Duodenal mucosa (tissue), 2 donors: ENCODE data around the gene HADH.
"Not testable (repeated sequence)": the region's sequence is repeated elsewhere in the genome, so short reads cannot be mapped to it uniquely, and the experiment has no call there.

ENCODE experiments used
- H3K27ac ChIP-seq: one replicate; pipeline ENCODE4 v1.7.0; 2013; ENCODE audit warnings: low read depth, low read length
- H3K27me3 ChIP-seq, 2 donors: one replicate each; pipeline ENCODE4 v1.7.0; 2013; ENCODE audit warnings: low read length in 2 of 2, control low read depth in 1 of 2; ENCODE audit not compliant: insufficient read depth in 2 of 2, control insufficient read depth in 1 of 2
- H3K36me3 ChIP-seq, 2 donors: one replicate each; pipeline ENCODE4 v1.7.0; 2013; ENCODE audit warnings: low read length in 2 of 2, control low read depth in 1 of 2; ENCODE audit not compliant: insufficient read depth in 2 of 2, control insufficient read depth in 1 of 2
- H3K4me1 ChIP-seq, 2 donors: one replicate each; pipeline ENCODE4 v1.7.0; 2013; ENCODE audit warnings: low read length in 2 of 2, control low read depth in 1 of 2; ENCODE audit not compliant: insufficient read depth in 2 of 2, control insufficient read depth in 1 of 2
- H3K4me3 ChIP-seq, 2 donors: one replicate each; pipeline ENCODE4 v1.7.0; 2013; ENCODE audit warnings: low read length in 2 of 2, low read depth in 1 of 2
- H3K9ac ChIP-seq, 2 donors: one replicate each; pipeline ENCODE4 v1.7.0; 2013; ENCODE audit warnings: low read length in 2 of 2, low read depth in 1 of 2
- H3K9me3 ChIP-seq, 2 donors: one replicate each; pipeline ENCODE4 v1.7.0; 2013; ENCODE audit warnings: low read length in 2 of 2, control low read depth in 1 of 2; ENCODE audit not compliant: control insufficient read depth in 1 of 2

Gene HADH

GRCh38 chr4:108007984-108008383 is 18.3 kb downstream of the HADH start:
- Histone ChIP-seq H3K9me3 (no peaks in the 10 kb centered on the region), H3K27me3 (no peaks in the 10 kb centered on the region), H3K36me3 (peaks cover 0 to 13% of the 10 kb centered on the region in 2 donors), H3K9ac (no peak overlapping the region), H3K4me1 (no peaks in the 10 kb centered on the region), H3K27ac (no peak overlapping the region), H3K4me3 (no peak overlapping the region)

GRCh38 chr4:108008721-108009120 is 19.0 kb downstream of the HADH start:
- Histone ChIP-seq H3K4me3 (no peak overlapping the region), H3K9me3 (no peaks in the 10 kb centered on the region), H3K27ac (no peak overlapping the region), H3K4me1 (no peaks in the 10 kb centered on the region), H3K9ac (no peak overlapping the region), H3K36me3 (peaks cover 0 to 19% of the 10 kb centered on the region in 2 donors), H3K27me3 (no peaks in the 10 kb centered on the region)

DNA sequence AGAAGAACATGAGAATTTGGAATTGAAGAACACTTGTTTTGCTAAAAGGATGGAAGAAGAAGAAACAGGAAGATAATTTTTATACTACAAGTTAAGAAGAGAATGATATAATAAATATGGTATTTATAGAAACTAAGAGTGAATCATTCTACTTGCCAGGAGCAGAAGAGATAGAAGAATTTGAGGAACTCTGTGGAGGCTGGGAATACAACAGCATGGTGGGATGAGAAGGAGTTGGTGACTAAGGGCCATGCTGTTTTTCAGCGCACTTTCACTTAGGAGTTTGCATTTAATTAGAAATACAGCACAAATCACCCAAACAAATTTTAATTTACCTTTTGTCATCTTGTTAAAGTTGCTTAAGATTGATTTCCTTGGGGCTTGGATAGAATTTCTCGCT is 20.5 kb downstream of the HADH start:
- Histone ChIP-seq H3K27ac (no peak overlapping the region), H3K4me1 (no peaks in the 10 kb centered on the region), H3K27me3 (no peaks in the 10 kb centered on the region), H3K9ac (no peak overlapping the region), H3K4me3 (no peak overlapping the region), H3K36me3 (peaks cover 2 to 31% of the 10 kb centered on the region in 2 donors), H3K9me3 (no peaks in the 10 kb centered on the region)

- not testable (repeated sequence) for H3K9me3 ChIP-seq, H3K4me1 ChIP-seq, H3K9ac ChIP-seq, H3K27ac ChIP-seq, H3K27me3 ChIP-seq, H3K4me3 ChIP-seq
- peaks cover 5 to 52% of the 10 kb centered on the region in 2 donors for H3K36me3 ChIP-seq
Observed at GRCh38 chr4:108012382-108012781, 22.7 kb downstream of the HADH start.

DNA sequence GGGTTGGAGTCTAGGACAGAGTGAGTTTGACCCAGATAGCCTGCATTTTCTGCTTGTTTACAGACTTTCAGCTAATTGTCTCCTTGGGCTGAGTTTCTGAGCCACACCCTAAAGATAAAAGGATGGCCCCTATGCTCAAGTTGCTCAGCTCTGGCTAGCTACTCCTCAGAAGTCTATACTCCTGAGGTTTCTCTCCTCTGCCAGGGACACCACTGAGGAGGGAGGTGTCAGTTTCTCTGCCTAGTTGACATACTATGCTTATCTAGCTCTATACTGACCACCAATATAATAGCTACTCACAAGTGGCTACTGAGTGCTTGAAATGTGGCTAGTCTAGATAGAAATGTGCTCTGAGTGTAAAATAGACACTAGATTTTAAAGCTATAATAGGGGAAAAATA is 23.6 kb downstream of the HADH start:
- Histone ChIP-seq H3K4me1 (no peaks in the 10 kb centered on the region), H3K27ac (no peak overlapping the region), H3K36me3 (peaks cover 5 to 52% of the 10 kb centered on the region in 2 donors), H3K4me3 (no peak overlapping the region), H3K9me3 (no peaks in the 10 kb centered on the region), H3K9ac (no peak overlapping the region), H3K27me3 (no peaks in the 10 kb centered on the region)

DNA sequence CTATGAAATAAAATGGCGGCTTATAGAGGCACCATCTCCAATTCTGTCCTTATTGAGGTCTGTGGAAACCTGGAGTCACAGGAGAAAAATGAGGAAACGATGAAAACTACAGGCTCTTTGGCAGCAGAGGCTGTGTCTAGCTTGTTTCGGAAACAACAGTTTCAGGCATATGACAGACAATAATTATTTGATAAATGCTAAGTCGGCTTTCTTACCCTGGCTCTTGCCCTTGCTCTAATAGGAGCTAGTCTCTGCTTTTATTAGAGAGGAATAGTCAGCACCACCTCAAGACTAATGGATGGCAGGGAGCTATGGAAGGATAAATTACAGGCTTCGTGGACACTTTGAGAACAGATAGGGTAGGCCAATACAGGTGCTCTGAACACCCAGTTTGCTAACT is 24.3 kb downstream of the HADH start:
- H3K4me1 ChIP-seq = no peaks in the 10 kb centered on the region
- H3K27me3 ChIP-seq = no peaks in the 10 kb centered on the region
- H3K27ac ChIP-seq = no peak overlapping the region
- peaks cover 5 to 49% of the 10 kb centered on the region in 2 donors for H3K36me3 ChIP-seq
- H3K9me3 ChIP-seq = no peaks in the 10 kb centered on the region
- no peak overlapping the region for H3K4me3 ChIP-seq
- no peak overlapping the region for H3K9ac ChIP-seq

DNA sequence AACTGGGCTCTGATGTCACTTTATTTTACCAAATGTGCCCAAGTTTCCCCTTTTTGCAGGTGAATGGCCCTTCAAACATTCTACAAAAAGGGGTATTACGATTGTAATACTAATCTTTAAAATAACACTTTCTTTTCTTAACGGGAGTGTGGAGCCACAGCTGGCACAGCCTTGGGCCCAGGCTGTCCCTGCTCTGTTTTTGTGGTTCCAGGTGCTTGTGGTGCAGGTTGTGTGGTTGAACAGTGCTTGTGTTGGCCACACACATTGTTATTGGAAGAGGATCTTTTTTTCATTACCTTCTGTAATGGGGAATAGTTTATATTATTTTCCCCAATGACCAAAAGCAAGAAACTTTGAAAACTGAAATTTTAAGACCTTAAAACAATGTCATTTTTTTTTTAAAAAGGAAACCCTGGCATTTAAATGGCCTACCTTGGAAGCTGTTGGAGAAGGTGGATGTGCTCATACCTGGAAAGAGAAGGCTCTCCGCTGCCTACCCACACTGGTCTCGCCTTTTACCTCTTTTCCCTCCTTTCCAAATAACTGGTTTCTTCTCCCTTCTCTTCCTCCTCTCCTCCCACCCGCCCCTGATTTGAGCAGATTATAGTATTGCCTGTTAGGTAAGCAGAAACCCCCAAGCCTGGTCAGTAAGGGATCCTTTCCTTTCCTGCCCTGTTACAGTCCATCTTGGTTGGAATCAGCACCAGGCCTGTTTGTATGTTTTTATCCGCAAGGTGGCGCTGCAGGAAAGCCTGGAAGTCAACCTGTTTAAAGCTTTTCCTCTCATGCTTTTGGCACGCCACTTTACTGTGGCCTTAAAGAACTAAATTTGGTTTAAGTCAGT is 28.6 kb downstream of the HADH start:
- Histone ChIP-seq H3K27ac (no peak overlapping the region), H3K36me3 (peaks cover 22 to 70% of the 10 kb centered on the region in 2 donors), H3K9ac (no peak overlapping the region), H3K27me3 (no peaks in the 10 kb centered on the region), H3K9me3 (no peaks in the 10 kb centered on the region), H3K4me1 (no peaks in the 10 kb centered on the region), H3K4me3 (no peak overlapping the region)

- no peaks in the 10 kb centered on the region for H3K27me3 ChIP-seq
- H3K4me1 ChIP-seq = no peaks in the 10 kb centered on the region
- H3K36me3 ChIP-seq = peaks cover 25 to 70% of the 10 kb centered on the region in 2 donors
- H3K4me3 ChIP-seq = no peak overlapping the region
- no peaks in the 10 kb centered on the region for H3K9me3 ChIP-seq
- no peak overlapping the region for H3K9ac ChIP-seq
- H3K27ac ChIP-seq = no peak overlapping the region
Observed at GRCh38 chr4:108018884-108019187, 29.1 kb downstream of the HADH start.

DNA sequence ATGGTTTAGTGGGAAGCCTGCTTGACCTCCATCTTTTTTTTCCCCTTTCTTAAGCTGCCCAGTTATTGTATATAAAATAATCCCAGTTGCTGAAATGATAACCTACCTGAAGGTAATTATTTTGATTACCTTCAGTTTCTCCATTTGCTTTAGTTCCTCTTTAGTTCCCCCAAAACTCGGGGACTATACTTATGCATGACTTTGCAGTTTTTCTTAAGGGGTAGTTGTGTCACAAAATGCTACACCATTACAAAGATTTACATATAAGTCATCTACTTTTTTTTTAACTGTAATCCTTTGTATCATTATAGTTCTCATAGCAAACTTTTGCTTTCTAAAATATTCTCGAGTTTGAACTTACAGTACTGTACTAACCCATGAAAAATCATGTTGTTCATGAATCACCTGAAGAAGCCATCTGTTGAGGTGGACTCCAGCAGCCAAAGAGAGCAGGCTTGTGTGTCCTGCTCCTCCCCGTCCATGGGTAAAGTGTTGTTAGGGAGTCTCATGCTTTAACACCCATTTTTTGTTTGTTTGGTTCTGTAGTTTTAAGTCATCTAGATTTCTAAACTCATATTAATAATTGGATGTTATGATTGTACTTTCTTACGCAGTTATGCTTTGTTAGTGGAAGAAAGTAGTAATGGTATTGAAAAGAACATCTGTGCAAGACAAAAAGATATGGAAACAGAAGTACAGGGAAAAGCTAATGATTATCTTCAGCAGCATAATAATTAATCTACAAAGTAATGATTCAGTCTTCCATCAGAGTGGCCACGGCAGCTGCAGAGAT is 34.6 kb downstream of the HADH start:
- no peak overlapping the region for H3K27ac ChIP-seq
- H3K4me1 ChIP-seq = no peaks in the 10 kb centered on the region
- H3K9me3 ChIP-seq = no peaks in the 10 kb centered on the region
- no peak overlapping the region for H3K9ac ChIP-seq
- H3K27me3 ChIP-seq = no peaks in the 10 kb centered on the region
- no peak overlapping the region for H3K4me3 ChIP-seq
- H3K36me3 ChIP-seq = peaks cover 29 to 85% of the 10 kb centered on the region in 2 donors

- H3K9me3 ChIP-seq = no peaks in the 10 kb centered on the region
- no peaks in the 10 kb centered on the region for H3K27me3 ChIP-seq
- no peak overlapping the region for H3K27ac ChIP-seq
- no peaks in the 10 kb centered on the region for H3K4me1 ChIP-seq
- no peak overlapping the region for H3K4me3 ChIP-seq
- no peak overlapping the region for H3K9ac ChIP-seq
- peaks cover 23 to 85% of the 10 kb centered on the region in 2 donors for H3K36me3 ChIP-seq
Observed at GRCh38 chr4:108024878-108025165, 35.1 kb downstream of the HADH start.
